Mesendoderm (in vitro differentiated cells): Measurements from ENCODE around the gene YIPF2.

Experiments
- DNase-seq: peaks from one replicate; pipeline ENCODE4 v3.0.0; 2013
- H2AK5ac ChIP-seq: 2 replicates; pipeline ENCODE4 v1.6.1; 2013; ENCODE audit warnings: low read length, inconsistent platforms
- H2BK120ac ChIP-seq: 2 replicates; pipeline ENCODE4 v1.6.1; 2013; ENCODE audit warnings: low read depth, mild to moderate bottlenecking, low read length, moderate library complexity, mixed read lengths
- H2BK15ac ChIP-seq: replicated peaks from 2 replicates; pipeline ENCODE4 v1.6.1; 2013; ENCODE audit warnings: low read depth, mild to moderate bottlenecking, moderate library complexity
- H2BK5ac ChIP-seq: 2 replicates; pipeline ENCODE4 v1.6.1; 2013; ENCODE audit warnings: low read length, inconsistent platforms
- H3K18ac ChIP-seq: 2 replicates; pipeline ENCODE4 v1.6.1; 2013; ENCODE audit warnings: mild to moderate bottlenecking, low read length, mixed read lengths
- H3K23ac ChIP-seq: one replicate; pipeline ENCODE4 v1.6.1; 2013; ENCODE audit warnings: low read length
- H3K27ac ChIP-seq: 2 replicates; pipeline ENCODE4 v1.5.1; 2013; ENCODE audit warnings: low read depth, mild to moderate bottlenecking, inconsistent platforms, low read length, moderate library complexity
- H3K27me3 ChIP-seq: 2 replicates; pipeline ENCODE4 v1.6.1; 2013; ENCODE audit warnings: low read length, control low read depth, mild to moderate bottlenecking, inconsistent platforms; ENCODE audit not compliant: insufficient read depth, poor library complexity
- H3K36me3 ChIP-seq: 2 replicates; pipeline ENCODE4 v1.6.1; 2013; ENCODE audit warnings: low read length, inconsistent platforms; ENCODE audit not compliant: control insufficient read depth, insufficient read depth
- H3K4ac ChIP-seq: one replicate; pipeline ENCODE4 v1.6.1; 2013; ENCODE audit warnings: low read depth, mild to moderate bottlenecking, low read length, moderate library complexity
- H3K4me1 ChIP-seq: 2 replicates; pipeline ENCODE4 v1.6.1; 2013; ENCODE audit warnings: low read depth, low read length, inconsistent platforms; ENCODE audit not compliant: control insufficient read depth
- H3K4me2 ChIP-seq: 2 replicates; pipeline ENCODE4 v1.6.1; 2013; ENCODE audit warnings: low read length
- H3K4me3 ChIP-seq: 2 replicates; pipeline ENCODE4 v1.5.1; 2013; ENCODE audit warnings: mild to moderate bottlenecking, low read length
- H3K56ac ChIP-seq: one replicate; pipeline ENCODE4 v1.6.1; 2013; ENCODE audit warnings: low read length
- H3K79me1 ChIP-seq: 2 replicates; pipeline ENCODE4 v1.6.1; 2013; ENCODE audit warnings: low read length, inconsistent platforms
- H3K79me2 ChIP-seq: 2 replicates; pipeline ENCODE4 v1.6.1; 2013; ENCODE audit warnings: mild to moderate bottlenecking, low read length; ENCODE audit not compliant: control insufficient read depth, insufficient read depth
- H3K9ac ChIP-seq: 2 replicates; pipeline ENCODE4 v1.6.1; 2013; ENCODE audit warnings: low read length, inconsistent platforms
- H4K5ac ChIP-seq: one replicate; pipeline ENCODE4 v1.6.1; 2013; ENCODE audit warnings: low read length
- H4K8ac ChIP-seq: one replicate; pipeline ENCODE4 v1.6.1; 2013; ENCODE audit warnings: low read depth, mild to moderate bottlenecking, control low read depth, low read length, moderate library complexity
- WGBS: extraction: QIAGEN DNeasy Blood & Tissue Kit; methylation state at CpG from one replicate; pipeline ENCODE4 v1.1.7; 2013; ENCODE audit warnings: low lambda C conversion rate, missing lambda C conversion rate; ENCODE audit not compliant: insufficient coverage; ENCODE audit errors: extremely low coverage; 5-methylcytosine and 5-hydroxymethylcytosine counted together

The YIPF2 gene

DNA sequence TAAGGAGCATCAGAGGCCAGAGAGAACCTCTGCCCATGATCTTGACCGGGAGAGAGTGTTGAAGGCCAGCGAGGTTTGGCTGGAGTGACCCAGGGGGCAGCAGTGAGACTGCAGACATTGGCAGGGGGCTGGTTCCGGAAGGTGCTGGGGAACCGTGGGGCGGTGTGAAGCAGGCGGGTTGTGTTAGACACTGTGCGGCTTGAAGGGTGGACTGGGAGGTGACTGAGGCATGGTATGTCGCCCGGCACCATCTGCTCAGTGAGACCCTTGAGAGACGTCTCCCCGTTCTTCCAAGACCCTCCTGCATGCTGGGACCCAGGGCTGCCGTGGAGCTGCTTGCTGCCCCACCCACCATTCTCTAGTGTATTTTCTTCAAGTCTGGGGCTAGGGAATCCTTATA is 32.5 kb downstream of the YIPF2 start:
- Histone ChIP-seq H3K23ac (no peak overlapping the region), H3K4me1 (no peaks in the 10 kb centered on the region), H3K79me1 (peaks cover 25% of the 10 kb centered on the region), H3K27ac (no peak overlapping the region), H3K4me3 (no peak overlapping the region), H4K5ac (no peak overlapping the region), H2BK5ac (no peak overlapping the region), H3K27me3 (no peaks in the 10 kb centered on the region), H3K9ac (no peak overlapping the region), H3K4me2 (no peak overlapping the region), H3K79me2 (peaks cover 38% of the 10 kb centered on the region), H2BK120ac (no peak overlapping the region), H3K56ac (no peak overlapping the region), H3K18ac (no peak overlapping the region), H2AK5ac (no peak overlapping the region), H3K4ac (no peak overlapping the region), H2BK15ac (no peak overlapping the region), H3K36me3 (no peaks in the 10 kb centered on the region), H4K8ac (no peak overlapping the region)
- no CpG with 5 or more reads among the region's 12 CpGs for WGBS
- peak; percentile 37 for DNase-seq

DNA sequence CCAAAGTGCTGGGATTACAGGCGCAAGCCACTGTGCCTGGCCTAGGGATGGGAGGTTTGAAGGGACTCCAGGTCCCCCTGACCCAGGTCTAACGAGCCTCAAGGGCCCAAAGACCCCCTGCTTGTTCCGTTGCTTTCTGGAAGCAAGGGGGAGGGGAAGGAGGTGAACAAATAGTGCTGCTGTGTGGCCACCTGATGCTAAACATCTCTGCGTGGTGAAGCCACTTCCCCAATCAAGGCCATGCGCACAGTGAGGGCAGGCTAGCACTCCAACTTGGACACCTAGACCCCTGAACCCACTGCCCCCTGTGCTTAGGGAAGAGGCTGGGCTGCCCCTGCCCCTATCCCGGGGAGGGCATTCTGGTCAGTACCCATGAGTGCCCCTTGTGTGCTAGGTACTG is 33.1 kb downstream of the YIPF2 start:
- Histone ChIP-seq H3K4me2 (no peak overlapping the region), H4K8ac (no peak overlapping the region), H3K4me3 (no peak overlapping the region), H3K79me1 (peaks cover 28% of the 10 kb centered on the region), H3K18ac (no peak overlapping the region), H3K27ac (no peak overlapping the region), H3K36me3 (no peaks in the 10 kb centered on the region), H3K9ac (peak overlapping the region; percentile 13), H2BK5ac (no peak overlapping the region), H2BK120ac (no peak overlapping the region), H3K4ac (no peak overlapping the region), H2BK15ac (no peak overlapping the region), H3K4me1 (no peaks in the 10 kb centered on the region), H3K79me2 (peaks cover 40% of the 10 kb centered on the region), H3K56ac (peak overlapping the region; percentile 37), H4K5ac (no peak overlapping the region), H3K27me3 (no peaks in the 10 kb centered on the region), H3K23ac (no peak overlapping the region), H2AK5ac (no peak overlapping the region)
- DNase-seq = no peak
- no CpG with 5 or more reads among the region's 6 CpGs for WGBS

- Histone ChIP-seq H3K18ac (no peak overlapping the region), H3K27me3 (no peaks in the 10 kb centered on the region), H3K4me3 (no peak overlapping the region), H3K23ac (no peak overlapping the region), H4K5ac (no peak overlapping the region), H3K27ac (no peak overlapping the region), H2BK120ac (no peak overlapping the region), H4K8ac (no peak overlapping the region), H3K56ac (no peak overlapping the region), H3K79me1 (peaks cover 28% of the 10 kb centered on the region), H2BK5ac (no peak overlapping the region), H2AK5ac (no peak overlapping the region), H2BK15ac (no peak overlapping the region), H3K4me2 (no peak overlapping the region), H3K79me2 (peaks cover 38% of the 10 kb centered on the region), H3K9ac (no peak overlapping the region), H3K4me1 (no peaks in the 10 kb centered on the region), H3K4ac (no peak overlapping the region), H3K36me3 (no peaks in the 10 kb centered on the region)
- no peak for DNase-seq
- no CpG with 5 or more reads among the region's 7 CpGs for WGBS
Observed at GRCh38 chr19:10894911-10895213, 33.6 kb downstream of the YIPF2 start.

GRCh38 chr19:10892256-10892655 is 36.2 kb downstream of the YIPF2 start:
- Histone ChIP-seq H3K56ac (no peak overlapping the region), H3K4me2 (no peak overlapping the region), H3K18ac (no peak overlapping the region), H3K4me1 (peaks cover 12% of the 10 kb centered on the region), H3K36me3 (no peaks in the 10 kb centered on the region), H3K9ac (no peak overlapping the region), H3K27ac (no peak overlapping the region), H3K4ac (no peak overlapping the region), H3K27me3 (no peaks in the 10 kb centered on the region), H3K23ac (no peak overlapping the region), H4K8ac (no peak overlapping the region), H2BK15ac (no peak overlapping the region), H2BK120ac (no peak overlapping the region), H2BK5ac (no peak overlapping the region), H3K79me1 (peaks cover 24% of the 10 kb centered on the region), H3K4me3 (no peak overlapping the region), H4K5ac (no peak overlapping the region), H2AK5ac (no peak overlapping the region), H3K79me2 (peaks cover 33% of the 10 kb centered on the region)
- no CpG with 5 or more reads among the region's 13 CpGs for WGBS
- DNase-seq = no peak

DNA sequence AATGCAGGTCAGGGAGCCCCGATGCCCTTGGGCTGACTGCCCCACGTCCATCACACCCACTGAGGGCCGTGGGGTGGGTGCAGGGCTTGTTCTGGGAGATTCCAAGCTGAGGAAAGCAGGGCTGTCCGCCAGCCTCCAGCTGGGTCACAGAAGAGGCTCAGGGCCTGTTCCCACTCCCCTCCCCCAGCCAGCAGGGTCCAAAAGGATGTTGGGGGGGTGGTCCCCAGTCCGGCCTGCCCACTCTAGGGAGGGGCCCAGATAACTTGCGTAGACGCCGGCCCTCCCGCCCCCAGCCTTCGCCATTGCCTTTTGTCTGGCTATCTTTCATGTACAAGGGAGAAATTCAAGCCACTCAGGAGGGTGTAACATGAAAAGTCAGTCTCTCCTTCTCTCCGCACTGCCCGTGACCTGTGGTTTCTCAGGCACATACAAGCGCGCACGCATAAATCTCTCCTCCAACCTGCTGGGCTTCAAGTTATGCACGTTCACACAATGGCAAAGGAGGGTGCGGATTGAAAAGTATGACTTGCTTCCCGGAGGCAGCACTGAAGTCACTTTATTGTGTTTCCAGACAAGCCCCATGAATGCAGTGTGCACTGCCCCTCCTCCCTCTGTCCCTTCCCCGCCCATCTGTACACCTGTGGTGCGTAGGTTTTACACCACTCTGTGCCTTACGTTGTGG is 36.9 kb downstream of the YIPF2 start:
- H3K9ac ChIP-seq = no peak overlapping the region
- no peak overlapping the region for H2BK120ac ChIP-seq
- no peak overlapping the region for H4K5ac ChIP-seq
- H3K79me2 ChIP-seq = peaks cover 37% of the 10 kb centered on the region
- no peak overlapping the region for H3K23ac ChIP-seq
- no peaks in the 10 kb centered on the region for H3K27me3 ChIP-seq
- H3K36me3 ChIP-seq = no peaks in the 10 kb centered on the region
- H3K56ac ChIP-seq = peak overlapping the region; percentile 39
- no peak overlapping the region for H3K4me3 ChIP-seq
- no peak overlapping the region for H3K4me2 ChIP-seq
- no peak overlapping the region for H2BK5ac ChIP-seq
- WGBS = no CpG with 5 or more reads among the region's 21 CpGs
- no peak overlapping the region for H2AK5ac ChIP-seq
- H3K27ac ChIP-seq = no peak overlapping the region
- H3K79me1 ChIP-seq = peaks cover 28% of the 10 kb centered on the region
- no peak for DNase-seq
- H3K4me1 ChIP-seq = peaks cover 12% of the 10 kb centered on the region
- no peak overlapping the region for H4K8ac ChIP-seq
- no peak overlapping the region for H2BK15ac ChIP-seq
- no peak overlapping the region for H3K18ac ChIP-seq
- no peak overlapping the region for H3K4ac ChIP-seq

DNA sequence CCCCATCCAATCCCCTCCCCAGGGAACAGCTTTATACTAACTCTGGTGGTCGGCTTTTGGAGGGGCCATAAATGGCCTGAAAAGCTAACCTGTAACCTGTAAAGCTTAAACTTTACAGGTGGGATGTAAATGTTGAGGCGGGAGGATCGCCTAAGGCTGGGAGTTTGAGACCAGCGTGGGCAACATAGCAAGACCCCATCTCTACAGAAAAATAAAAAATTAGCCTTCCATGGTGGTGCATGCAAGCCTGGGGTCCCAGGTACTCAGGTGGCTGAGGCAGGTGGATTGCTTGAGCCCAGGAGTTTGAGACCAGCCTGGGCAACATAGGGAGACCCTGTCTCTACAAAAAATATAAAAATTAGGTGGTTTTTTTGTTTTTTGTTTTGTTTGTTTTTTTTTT is 38.6 kb downstream of the YIPF2 start:
- Histone ChIP-seq H3K27me3 (no peaks in the 10 kb centered on the region), H2BK5ac (no peak overlapping the region), H2AK5ac (no peak overlapping the region), H3K4me1 (peaks cover 15% of the 10 kb centered on the region), H2BK120ac (no peak overlapping the region), H3K79me2 (peaks cover 35% of the 10 kb centered on the region), H4K5ac (no peak overlapping the region), H3K4me2 (no peak overlapping the region), H3K4me3 (no peak overlapping the region), H3K4ac (no peak overlapping the region), H2BK15ac (no peak overlapping the region), H3K9ac (no peak overlapping the region), H4K8ac (no peak overlapping the region), H3K23ac (no peak overlapping the region), H3K56ac (no peak overlapping the region), H3K27ac (no peak overlapping the region), H3K36me3 (no peaks in the 10 kb centered on the region), H3K79me1 (peaks cover 24% of the 10 kb centered on the region), H3K18ac (no peak overlapping the region)
- WGBS = no CpG with 5 or more reads among the region's 4 CpGs
- DNase-seq = no peak
